Osteocyte (in vitro differentiated cells): ENCODE results near the gene TRMT61A. TPM values are rescaled to one million over a fixed set of nuclear protein-coding genes. Genes with fewer than 3 reads are reported as not detected.

Source experiments
- total RNA-seq: library from RNA; stranded (reverse); gene quantifications from 2 replicates; pipeline ENCODE4 v1.2.1, GENCODE V29; 2021

TRMT61A gene
- total RNA-seq, 1 donor from 2014 or later: 11.5 TPM

Other genes starting within 250 kb of the TRMT61A start
- 214 and 229 TPM in 2 replicates for gene EIF5, start 195.0 kb upstream of the TRMT61A start, total RNA-seq
- 81.7 and 84.2 TPM in 2 replicates for gene MARK3, start 143.8 kb upstream of the TRMT61A start, total RNA-seq
- gene CKB, start 6.4 kb upstream of the TRMT61A start, total RNA-seq: 25.4 and 31.4 TPM in 2 replicates
- gene BAG5, start 33.5 kb downstream of the TRMT61A start, total RNA-seq: 21.9 and 22.4 TPM in 2 replicates
- gene COA8, start 33.8 kb downstream of the TRMT61A start, total RNA-seq: 41.0 and 42.0 TPM in 2 replicates
- 186 and 211 TPM in 2 replicates for gene KLC1, start 100.0 kb downstream of the TRMT61A start, total RNA-seq
- gene XRCC3, start 186.3 kb downstream of the TRMT61A start, total RNA-seq: 7.5 and 7.9 TPM in 2 replicates
- 48.9 and 52.9 TPM in 2 replicates for gene ZFYVE21, start 186.6 kb downstream of the TRMT61A start, total RNA-seq